Sigmoid colon (tissue), 4 donors: ENCODE measurements around the gene ADRA2B.

Experiments
- EP300 ChIP-seq, 4 donors: sonication (generic); formaldehyde crosslinking; IDR thresholded peaks; one replicate each; pipeline ENCODE4 v1.6.1; 2017; ENCODE audit warnings: antibody characterized with exemption in 4 of 4
- POLR2A ChIP-seq, 2 donors: fragments of 450-650 bp; IDR thresholded peaks; one replicate each; pipeline ENCODE4 v1.6.1; 2016; ENCODE audit warnings: antibody characterized with exemption in 2 of 2, mild to moderate bottlenecking in 2 of 2, moderate library complexity in 2 of 2
- POLR2AphosphoS5 ChIP-seq, 4 donors: sonication (generic); formaldehyde crosslinking; IDR thresholded peaks; one replicate each; pipeline ENCODE4 v1.6.1; 2017; ENCODE audit warnings: antibody characterized with exemption in 4 of 4
- TF ChIP-seq, protein P1 (sequence below), 4 experiments: fragments of 450-650 bp in 3 of 4; fragments of 200-600 bp in 1 of 4; IDR thresholded peaks; one replicate each; pipeline ENCODE4 v1.5.1; 2016 to 2019; ENCODE audit warnings: antibody characterized with exemption in 4 of 4, mild to moderate bottlenecking in 3 of 4, moderate library complexity in 2 of 4

GRCh38 chr2:96147593-96148201, 31.3 kb upstream of the ADRA2B start:
- TF ChIP-seq, protein P1, sequence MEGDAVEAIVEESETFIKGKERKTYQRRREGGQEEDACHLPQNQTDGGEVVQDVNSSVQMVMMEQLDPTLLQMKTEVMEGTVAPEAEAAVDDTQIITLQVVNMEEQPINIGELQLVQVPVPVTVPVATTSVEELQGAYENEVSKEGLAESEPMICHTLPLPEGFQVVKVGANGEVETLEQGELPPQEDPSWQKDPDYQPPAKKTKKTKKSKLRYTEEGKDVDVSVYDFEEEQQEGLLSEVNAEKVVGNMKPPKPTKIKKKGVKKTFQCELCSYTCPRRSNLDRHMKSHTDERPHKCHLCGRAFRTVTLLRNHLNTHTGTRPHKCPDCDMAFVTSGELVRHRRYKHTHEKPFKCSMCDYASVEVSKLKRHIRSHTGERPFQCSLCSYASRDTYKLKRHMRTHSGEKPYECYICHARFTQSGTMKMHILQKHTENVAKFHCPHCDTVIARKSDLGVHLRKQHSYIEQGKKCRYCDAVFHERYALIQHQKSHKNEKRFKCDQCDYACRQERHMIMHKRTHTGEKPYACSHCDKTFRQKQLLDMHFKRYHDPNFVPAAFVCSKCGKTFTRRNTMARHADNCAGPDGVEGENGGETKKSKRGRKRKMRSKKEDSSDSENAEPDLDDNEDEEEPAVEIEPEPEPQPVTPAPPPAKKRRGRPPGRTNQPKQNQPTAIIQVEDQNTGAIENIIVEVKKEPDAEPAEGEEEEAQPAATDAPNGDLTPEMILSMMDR (IDR thresholded peaks at IDR 0.05) = no peak
- TF ChIP-seq POLR2A (IDR thresholded peaks at IDR 0.05) (no peak), POLR2AphosphoS5 (IDR thresholded peaks at IDR 0.05) (no peak), EP300 (IDR thresholded peaks at IDR 0.05) (no peak)
